HG02642 (cell line): Measurements from ENCODE around the gene LRP1.

Experiments
- ATAC-seq: cut with Tn5 transposase; IDR thresholded peaks from one replicate; pipeline ENCODE4 v1.9.1; 2021; ENCODE audit warnings: mild to moderate bottlenecking; ENCODE audit not compliant: unreplicated experiment, poor library complexity

The LRP1 gene

GRCh38 chr12:57127726-57128518 is at the start of gene LRP1:
Gene LRP1, plus strand, starts transcription at chr12:57128483. Its CDS starts 482 bp downstream, at chr12:57128965.
- ATAC-seq, result peak; percentile 43

GRCh38 chr12:57078519-57079404 is 49.5 kb upstream of the LRP1 start, which contains the start of gene NEMP1:
Gene NEMP1, minus strand, starts transcription at chr12:57078791. Its CDS starts 46 bp downstream, at chr12:57078745.
- ATAC-seq, result peak; percentile 98

GRCh38 chr12:57079821-57080220 is 48.5 kb upstream of the LRP1 start:
- ATAC-seq, result no peak

GRCh38 chr12:57080855-57081254 is 47.4 kb upstream of the LRP1 start:
- no peak for ATAC-seq

- ATAC-seq, result no peak
Observed at GRCh38 chr12:57085999-57086492, 42.2 kb upstream of the LRP1 start.

GRCh38 chr12:57086493-57087009 is 41.7 kb upstream of the LRP1 start:
- no peak for ATAC-seq

- ATAC-seq, result peak; percentile 37
Observed at GRCh38 chr12:57087010-57087690, 41.1 kb upstream of the LRP1 start.

- ATAC-seq, result peak; percentile 36
Observed at GRCh38 chr12:57087691-57088353, 40.5 kb upstream of the LRP1 start.

- peak; percentile 55 for ATAC-seq
Observed at GRCh38 chr12:57088354-57089270, 39.7 kb upstream of the LRP1 start, which contains the start of gene NAB2. Gene NAB2, plus strand, starts transcription at chr12:57089114. Its CDS starts 158 bp downstream, at chr12:57089272.

- ATAC-seq, result no peak
Observed at GRCh38 chr12:57089271-57090245, 38.7 kb upstream of the LRP1 start.

GRCh38 chr12:57090490-57090889 is 37.8 kb upstream of the LRP1 start:
- ATAC-seq, result no peak

- no peak for ATAC-seq
Observed at GRCh38 chr12:57090924-57091637, 37.2 kb upstream of the LRP1 start.

- ATAC-seq, result no peak
Observed at GRCh38 chr12:57091638-57092528, 36.4 kb upstream of the LRP1 start.

- no peak for ATAC-seq
Observed at GRCh38 chr12:57092529-57092862, 35.8 kb upstream of the LRP1 start.

GRCh38 chr12:57092876-57093414 is 35.3 kb upstream of the LRP1 start:
- ATAC-seq, result no peak
